GM12878 (cell line): ENCODE data around the gene GATAD2B.

Experiments used
- BCLAF1 ChIP-seq: fragments of 450-650 bp; IDR thresholded peaks from 2 replicates; pipeline ENCODE4 v1.6.1; 2017; ENCODE audit warnings: antibody characterized with exemption, mild to moderate bottlenecking, moderate library complexity
- CHD2 ChIP-seq: IDR thresholded peaks from 2 replicates; pipeline ENCODE4 v1.6.1; 2011; ENCODE audit warnings: low read depth, low read length, improper control_type of control experiment, borderline replicate concordance
- GABPA ChIP-seq: IDR thresholded peaks from 2 replicates; pipeline ENCODE4 v1.6.1; 2014; ENCODE audit warnings: antibody characterized with exemption, low read depth, mild to moderate bottlenecking, inconsistent platforms
- IKZF2 ChIP-seq, 2 experiments: fragments of 450-650 bp; IDR thresholded peaks; 2 replicates each; pipeline ENCODE4 v1.6.1; 2017; ENCODE audit warnings: mild to moderate bottlenecking in 2 of 2, moderate library complexity in 2 of 2
- MTA3 ChIP-seq: IDR thresholded peaks from 2 replicates; pipeline ENCODE4 v1.6.1; 2012; ENCODE audit warnings: low read length, inconsistent platforms, borderline replicate concordance
- NFXL1 ChIP-seq: fragments of 450-650 bp; IDR thresholded peaks from 2 replicates; pipeline ENCODE4 v1.6.1; 2017; ENCODE audit warnings: antibody characterized with exemption, mild to moderate bottlenecking, borderline replicate concordance
- NRF1 ChIP-seq: conservative IDR thresholded peaks from 2 replicates; pipeline ENCODE4 v1.6.1; 2011; ENCODE audit warnings: mild to moderate bottlenecking, low read depth, low read length, improper control_type of control experiment
- PBX3 ChIP-seq: IDR thresholded peaks from 2 replicates; pipeline ENCODE4 v1.6.1; 2011; ENCODE audit warnings: mild to moderate bottlenecking, low read depth, low read length, moderate library complexity; ENCODE audit not compliant: insufficient replicate concordance
- POLR2AphosphoS2 ChIP-seq: IDR thresholded peaks from 2 replicates; pipeline ENCODE4 v1.6.1; 2011; ENCODE audit warnings: low read depth, mild to moderate bottlenecking, low read length, improper control_type of control experiment, moderate library complexity
- TF ChIP-seq, protein P1 (sequence below), 3 experiments: IDR thresholded peaks in 2 of 3; conservative IDR thresholded peaks in 1 of 3; 2 replicates each; pipeline ENCODE4 v1.5.1; 2011; ENCODE audit warnings: low read depth in 3 of 3, low read length in 3 of 3, mild to moderate bottlenecking in 3 of 3, control low read depth in 2 of 3, moderate library complexity in 2 of 3, inconsistent platforms in 1 of 3, mixed read lengths in 1 of 3; ENCODE audit not compliant: control insufficient read depth in 2 of 3, insufficient read depth in 1 of 3; ENCODE audit errors: extremely low read depth in 1 of 3

DNA sequence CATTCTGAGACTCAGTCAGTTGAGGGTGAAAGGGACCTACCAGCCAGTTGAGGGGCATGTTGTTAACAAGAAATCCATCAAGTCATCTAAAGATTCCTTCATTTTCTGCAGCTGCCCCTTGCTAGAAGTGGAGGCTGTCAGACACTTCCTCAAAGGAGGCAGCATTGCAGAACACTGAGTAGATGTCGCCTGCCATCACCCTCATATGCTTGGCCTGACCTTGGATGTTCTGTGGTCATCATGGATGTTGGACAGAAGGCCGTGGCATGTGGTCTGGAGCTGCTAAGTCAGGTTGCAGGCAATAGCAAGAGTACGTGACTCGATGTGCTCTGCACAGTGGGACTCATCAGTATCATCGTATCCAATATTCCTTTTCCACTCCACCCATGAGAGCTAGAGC, 70.6 kb downstream of the GATAD2B start:
- TF ChIP-seq PBX3 (no peak), BCLAF1 (no peak), CHD2 (no peak), GABPA (no peak), IKZF2 (IDR thresholded peaks at IDR 0.05) (no peak), NRF1 (no peak), MTA3 (no peak), POLR2AphosphoS2 (no peak), NFXL1 (no peak)
- TF ChIP-seq, protein P1, sequence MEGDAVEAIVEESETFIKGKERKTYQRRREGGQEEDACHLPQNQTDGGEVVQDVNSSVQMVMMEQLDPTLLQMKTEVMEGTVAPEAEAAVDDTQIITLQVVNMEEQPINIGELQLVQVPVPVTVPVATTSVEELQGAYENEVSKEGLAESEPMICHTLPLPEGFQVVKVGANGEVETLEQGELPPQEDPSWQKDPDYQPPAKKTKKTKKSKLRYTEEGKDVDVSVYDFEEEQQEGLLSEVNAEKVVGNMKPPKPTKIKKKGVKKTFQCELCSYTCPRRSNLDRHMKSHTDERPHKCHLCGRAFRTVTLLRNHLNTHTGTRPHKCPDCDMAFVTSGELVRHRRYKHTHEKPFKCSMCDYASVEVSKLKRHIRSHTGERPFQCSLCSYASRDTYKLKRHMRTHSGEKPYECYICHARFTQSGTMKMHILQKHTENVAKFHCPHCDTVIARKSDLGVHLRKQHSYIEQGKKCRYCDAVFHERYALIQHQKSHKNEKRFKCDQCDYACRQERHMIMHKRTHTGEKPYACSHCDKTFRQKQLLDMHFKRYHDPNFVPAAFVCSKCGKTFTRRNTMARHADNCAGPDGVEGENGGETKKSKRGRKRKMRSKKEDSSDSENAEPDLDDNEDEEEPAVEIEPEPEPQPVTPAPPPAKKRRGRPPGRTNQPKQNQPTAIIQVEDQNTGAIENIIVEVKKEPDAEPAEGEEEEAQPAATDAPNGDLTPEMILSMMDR (IDR thresholded peaks at IDR 0.05 in 2 of 3, conservative IDR thresholded peaks at IDR 0.05 in 1 of 3; ENCODE audit: control insufficient read depth in 2 of 3, extremely low read depth in 1 of 3, insufficient read depth in 1 of 3, low read depth in 3 of 3, low read length in 3 of 3) = no peak
